Left lobe of liver (tissue), 2 donors: Measurements from ENCODE around the gene ZNF674. TPM values are rescaled to one million over a fixed set of nuclear protein-coding genes. Genes with fewer than 3 reads are reported as not detected.

Source experiments
- ATAC-seq: fragments of 200-7000 bp; cut with Tn5 transposase; one replicate; pipeline ENCODE4 v1.9.1; 2020; ENCODE audit warnings: mild to moderate bottlenecking, moderate library complexity
- DNase-seq: peaks from one replicate; pipeline ENCODE4 v3.0.0-alpha.2; 2020; ENCODE audit warnings: low spot score
- total RNA-seq: library from RNA; stranded (reverse); gene quantifications from one replicate; pipeline ENCODE4 v1.2.1, GENCODE V29; 2021
- donor health status: DM: no; HTN: no; CAD: no; lungs with moderate emphysema.
- donor health status: DM: no; HTN: yes; CAD: no.

Gene ZNF674
- total RNA-seq, result 1.8 TPM

DNA sequence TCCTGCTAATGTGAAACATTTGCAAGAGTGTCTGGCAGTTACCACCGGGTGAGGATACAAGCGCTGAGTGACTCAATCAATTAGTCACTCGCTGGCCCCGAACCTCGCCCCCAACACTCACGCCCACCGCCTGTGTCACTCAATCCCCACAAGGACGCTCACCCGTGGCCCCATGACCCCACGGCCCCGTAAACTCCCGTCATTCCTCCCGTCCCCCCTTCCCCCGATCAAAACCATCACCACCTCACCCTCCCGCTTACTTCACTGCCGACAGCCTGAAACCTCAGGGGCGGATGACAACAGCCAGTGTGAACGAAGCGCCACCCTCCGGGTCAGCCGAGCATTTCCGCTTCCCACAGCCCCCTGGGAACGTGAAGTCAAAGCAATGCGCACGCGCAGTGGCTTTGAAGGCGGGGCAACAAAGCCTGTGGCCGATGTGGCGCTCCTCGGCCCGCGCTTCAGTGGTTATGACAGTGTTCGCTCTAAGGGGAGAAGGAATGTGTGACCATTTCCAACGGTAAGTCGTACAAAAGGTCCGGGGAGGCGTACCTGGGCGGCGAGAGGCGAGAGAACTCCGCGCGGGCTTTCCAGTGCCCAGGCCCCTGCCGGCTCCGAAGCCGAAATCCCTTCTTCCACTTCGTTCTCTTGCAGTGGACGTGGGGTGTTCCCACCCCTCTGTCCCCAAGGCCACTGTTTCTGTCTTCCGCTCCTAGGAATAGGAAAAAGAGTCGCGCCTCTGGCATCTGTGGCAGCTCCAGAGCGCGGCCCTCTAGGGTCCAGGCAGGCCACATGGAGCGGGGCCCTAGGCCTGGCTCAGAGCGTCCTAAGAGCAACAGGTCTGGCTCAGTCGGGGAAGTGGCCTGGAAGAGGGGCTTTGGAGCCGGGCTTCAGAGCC lies at the start of gene ZNF674:
Gene ZNF674 (minus strand): TSS at position 311 of the 895 bp plus-strand sequence. CDS start 3,334 bp downstream, outside the sequence.
- DNase-seq, result peak; percentile 91
- ATAC-seq, result peak; percentile 97

GRCh38 chrX:46589977-46590723 lies 44.9 kb upstream of the ZNF674 start:
- no peak for DNase-seq
- ATAC-seq, result peak; percentile 86

DNA sequence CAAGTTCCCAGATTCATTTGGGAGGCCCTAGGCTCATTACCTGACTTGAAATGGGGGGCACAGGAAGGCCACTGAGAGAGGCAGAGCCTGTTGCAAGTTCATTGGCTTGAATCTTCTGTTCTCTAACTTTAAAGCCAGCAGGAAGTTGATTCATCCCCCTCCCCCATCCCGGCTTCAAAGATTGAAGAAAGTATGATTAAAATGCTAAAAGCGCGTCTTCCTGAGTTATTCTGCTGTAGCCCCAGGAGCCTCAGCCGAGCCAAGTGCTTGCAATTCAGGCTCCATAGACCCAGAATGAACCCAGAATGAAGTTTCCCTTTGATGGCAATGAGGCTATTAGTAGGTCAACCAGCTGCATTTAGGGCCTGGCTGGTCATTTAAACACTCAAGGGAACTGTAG lies 43.0 kb upstream of the ZNF674 start:
- DNase-seq (no peak), ATAC-seq (peak; percentile 14)

DNA sequence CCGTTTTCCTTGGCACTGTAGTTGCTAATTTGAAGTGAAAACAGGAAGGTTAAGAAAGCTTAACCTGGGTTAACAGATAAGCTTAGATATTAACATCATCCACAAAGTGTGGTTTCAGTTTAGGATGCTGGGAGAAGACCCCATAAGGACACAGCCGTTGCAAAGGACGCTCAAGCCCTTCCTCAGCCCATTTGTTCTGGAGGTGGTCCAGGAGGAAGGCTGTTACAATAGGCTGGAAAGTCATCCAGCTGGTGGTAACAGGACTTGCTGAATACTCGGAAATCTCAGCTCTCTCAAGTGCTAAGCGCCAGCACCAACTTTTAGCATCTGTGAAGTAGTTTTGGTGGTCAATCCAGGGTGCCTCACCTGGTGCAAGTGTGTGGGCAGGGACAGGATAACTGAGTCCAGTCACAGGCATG lies 42.5 kb upstream of the ZNF674 start:
- DNase-seq, result no peak

DNA sequence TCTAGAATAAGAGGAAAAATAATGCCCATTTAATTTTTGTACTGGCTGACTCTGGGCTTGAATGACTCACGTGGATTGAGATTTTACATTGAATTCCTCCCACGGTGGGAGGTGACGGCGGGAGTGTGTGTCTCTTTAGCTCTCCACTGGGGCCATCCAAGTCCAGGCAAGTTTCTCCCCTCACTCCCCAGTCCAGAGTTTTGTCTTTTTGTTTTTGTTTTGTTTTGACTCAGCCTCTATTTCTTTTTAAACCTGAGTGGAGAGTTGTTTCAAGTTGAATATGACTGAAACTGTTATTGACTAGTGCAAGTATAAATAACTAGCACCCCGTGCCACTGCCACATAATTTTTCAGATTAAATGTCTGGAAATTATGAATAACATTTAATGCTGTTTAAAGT lies 41.9 kb upstream of the ZNF674 start:
- DNase-seq (no peak), ATAC-seq (no peak)

More for the DNA sequence above, 42.5 kb upstream of the ZNF674 start:
- peak; percentile 41 for ATAC-seq

DNA sequence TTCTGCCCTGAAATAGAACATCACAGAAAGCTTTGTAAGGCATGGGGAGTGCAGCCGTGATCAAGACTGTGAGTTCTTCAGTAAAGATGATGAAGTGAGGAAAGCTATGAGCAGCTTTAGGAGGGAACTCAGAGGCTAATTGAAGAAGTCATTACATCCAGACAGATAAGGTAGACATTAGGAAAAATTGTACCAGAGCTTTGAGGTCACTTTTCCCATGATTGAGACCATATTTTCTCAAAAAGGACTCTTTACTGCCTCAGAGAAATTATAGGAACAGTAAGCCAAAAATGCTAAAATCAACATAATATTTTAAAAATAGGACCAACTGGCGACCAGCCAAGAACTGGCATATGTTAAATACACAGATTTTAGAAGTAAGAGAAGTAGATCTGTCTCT lies 39.5 kb upstream of the ZNF674 start:
- no peak for ATAC-seq

DNA sequence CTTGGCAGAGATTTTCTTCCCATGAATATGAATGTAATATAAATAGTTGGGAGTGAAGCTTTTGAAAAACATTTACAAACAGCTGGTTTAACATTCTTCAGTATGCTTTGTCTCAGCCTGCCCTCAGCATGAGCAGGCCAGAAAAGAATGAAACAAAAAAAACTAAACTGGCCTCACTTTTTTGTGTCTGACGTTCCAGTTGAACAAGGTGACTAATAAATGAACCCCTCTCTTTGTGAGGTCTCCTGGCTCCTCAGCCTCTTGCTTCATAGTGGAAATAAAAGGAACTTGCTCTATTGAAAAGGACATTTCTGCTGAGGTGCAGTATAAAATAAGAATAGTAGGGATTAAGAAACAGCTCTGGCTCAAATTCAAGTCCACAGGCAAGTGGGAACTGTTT lies 37.7 kb upstream of the ZNF674 start:
- ATAC-seq (no peak), DNase-seq (no peak)

More for the DNA sequence above, 39.5 kb upstream of the ZNF674 start:
- DNase-seq, result no peak

GRCh38 chrX:46582325-46582724 lies 37.1 kb upstream of the ZNF674 start:
- DNase-seq (no peak), ATAC-seq (no peak)

DNA sequence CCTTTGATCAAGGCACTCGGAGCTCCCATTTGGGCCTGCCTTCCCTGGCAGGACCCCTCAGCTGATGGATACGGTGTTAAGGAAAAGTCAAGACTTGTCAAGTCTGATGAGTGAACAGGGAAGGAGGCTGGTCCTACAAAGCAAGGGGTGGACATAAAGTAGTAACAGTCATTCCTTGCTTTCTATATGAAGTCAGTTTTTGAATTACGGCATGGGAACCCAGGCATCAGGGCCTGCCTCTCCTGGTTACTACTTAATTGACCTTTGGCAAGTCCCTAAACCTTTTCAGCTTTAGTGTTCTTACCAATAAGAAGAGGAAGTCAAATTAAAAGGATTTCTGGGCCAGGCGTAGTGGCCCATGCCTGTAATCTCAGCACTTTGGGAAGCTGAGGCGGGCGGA lies 35.4 kb upstream of the ZNF674 start:
- no peak for DNase-seq
- ATAC-seq, result no peak

- no peak for ATAC-seq
- no peak for DNase-seq
Observed at GRCh38 chrX:46579250-46579649, 34.0 kb upstream of the ZNF674 start.

- DNase-seq (no peak), ATAC-seq (no peak)
Observed at GRCh38 chrX:46577221-46578005, 32.2 kb upstream of the ZNF674 start.

GRCh38 chrX:46576458-46576857 lies 31.2 kb upstream of the ZNF674 start:
- DNase-seq (no peak), ATAC-seq (no peak)

DNA sequence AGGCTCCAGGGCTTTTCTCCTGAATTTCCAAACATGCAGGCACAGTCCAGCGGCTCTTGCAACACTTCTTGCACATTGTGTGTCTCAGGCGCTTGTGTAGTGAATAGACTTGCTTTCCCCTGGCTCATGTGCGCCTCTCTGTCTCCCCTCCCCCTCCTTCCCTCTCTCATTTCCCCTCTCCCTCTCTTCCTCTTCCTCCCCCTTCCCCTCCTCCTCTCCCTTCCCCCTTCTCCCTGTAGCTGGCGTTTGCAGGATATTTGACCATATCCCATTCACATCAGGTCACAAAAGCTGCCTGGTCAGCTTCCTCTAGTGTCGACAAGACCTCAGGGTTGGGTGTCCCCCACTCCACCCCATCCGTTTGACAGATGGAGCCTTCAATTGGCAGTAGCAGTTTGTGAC lies 30.8 kb upstream of the ZNF674 start:
- ATAC-seq (peak; percentile 57), DNase-seq (peak; percentile 63)

DNA sequence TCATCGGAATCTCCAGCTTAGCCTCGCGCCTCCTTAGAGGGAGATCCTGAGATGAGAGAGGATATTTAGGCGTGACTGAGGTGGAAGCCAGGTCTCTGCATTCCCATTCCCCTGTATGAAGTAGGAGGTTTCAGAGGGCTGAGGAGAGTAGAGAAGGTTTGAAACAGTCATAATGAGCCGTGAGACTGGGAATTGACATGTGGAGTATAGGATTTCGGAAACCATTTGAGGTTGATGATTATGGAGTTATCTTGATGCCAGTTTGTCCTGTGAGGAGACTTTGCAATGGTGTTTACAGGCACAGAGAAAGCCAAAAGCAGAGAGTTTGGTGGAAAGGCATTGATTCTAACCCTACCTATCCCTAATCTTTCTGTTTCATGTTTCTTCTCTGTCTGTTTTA lies 30.4 kb upstream of the ZNF674 start:
- no peak for DNase-seq
- no peak for ATAC-seq

DNA sequence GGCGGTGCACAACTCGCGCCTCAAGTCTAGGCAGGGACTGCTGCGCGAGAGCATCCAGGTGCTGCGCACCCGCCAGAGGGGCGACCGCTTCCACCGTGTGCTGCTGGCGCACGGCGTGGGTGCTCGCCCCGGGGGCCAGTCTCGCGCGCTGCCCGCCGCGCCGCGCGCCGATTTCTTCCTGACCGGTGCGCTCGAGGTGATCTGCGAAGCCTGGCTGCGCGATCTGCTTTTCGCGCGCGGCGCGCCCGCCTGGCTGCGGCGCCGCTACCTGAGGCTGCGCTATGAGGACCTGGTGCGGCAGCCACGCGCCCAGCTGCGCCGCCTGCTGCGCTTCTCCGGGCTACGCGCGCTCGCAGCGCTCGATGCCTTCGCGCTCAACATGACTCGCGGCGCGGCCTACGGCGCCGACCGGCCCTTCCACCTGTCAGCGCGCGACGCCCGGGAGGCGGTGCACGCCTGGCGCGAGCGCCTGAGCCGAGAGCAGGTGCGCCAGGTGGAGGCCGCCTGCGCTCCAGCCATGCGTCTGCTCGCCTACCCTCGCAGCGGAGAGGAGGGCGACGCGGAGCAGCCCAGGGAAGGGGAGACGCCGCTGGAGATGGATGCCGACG lies 29.7 kb upstream of the ZNF674 start:
- DNase-seq (peak; percentile 51), ATAC-seq (peak; percentile 67)

- peak; percentile 39 for ATAC-seq
- DNase-seq, result peak; percentile 47
Observed at GRCh38 chrX:46573892-46574773, 28.9 kb upstream of the ZNF674 start.

GRCh38 chrX:46573331-46573891 lies 28.2 kb upstream of the ZNF674 start, which contains the start of gene CHST7:
CHST7 (plus strand) TSS chrX:46573765; CDS start chrX:46573932, 167 bp downstream.
- ATAC-seq (peak; percentile 76), DNase-seq (peak; percentile 66)

DNA sequence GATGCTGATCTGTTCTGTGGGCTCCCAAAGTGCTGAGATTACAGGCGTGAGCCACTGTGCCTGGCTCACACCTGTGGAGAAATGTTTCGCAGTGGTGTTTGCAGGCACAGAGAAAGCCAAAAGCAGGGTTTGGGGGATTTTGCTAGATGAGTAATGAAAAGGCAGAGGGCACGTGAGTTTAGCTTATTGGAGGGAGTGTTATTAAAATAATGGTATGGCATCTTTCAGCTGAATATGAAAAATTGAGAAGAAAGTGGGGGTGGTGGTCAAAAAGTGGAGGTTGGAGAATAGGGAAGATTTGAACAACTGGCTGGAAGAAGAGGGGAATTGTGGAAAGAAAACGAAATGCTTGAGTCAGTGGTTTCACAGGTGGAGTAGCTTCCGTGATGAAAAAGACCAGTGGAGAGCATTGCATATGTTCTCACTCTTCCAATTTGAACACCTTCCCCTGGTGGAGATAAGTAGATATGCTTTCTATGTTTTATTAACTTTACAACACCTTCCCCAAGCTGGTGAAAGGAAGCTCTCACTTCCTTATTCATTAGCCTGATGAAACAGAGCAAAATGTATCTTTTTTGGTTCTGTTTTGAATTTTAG lies 27.2 kb upstream of the ZNF674 start:
- no peak for DNase-seq
- ATAC-seq, result no peak
